Daoy (cell line): ENCODE results near the gene RRP36. TPM values are rescaled to one million over a fixed set of nuclear protein-coding genes. Genes with fewer than 3 reads are reported as not detected.
A peak's percentile ranks its signal among the peaks of the same experiment; 100 is the strongest.
"Not testable (repeated sequence)": the region's sequence is repeated elsewhere in the genome, so short reads cannot be mapped to it uniquely, and the experiment has no call there.

ENCODE experiments used
- DNase-seq: peaks from one replicate; pipeline ENCODE4 v3.0.0-alpha.2; 2015; ENCODE audit warnings: low read depth
- total RNA-seq: library from RNA; depleted of rRNA; stranded (reverse); fragments of >200 nt; shearing (Covaris generic); gene quantifications from 2 replicates; pipeline ENCODE4 v1.2.3, GENCODE V29; 2014

Gene RRP36
- total RNA-seq, 1 experiment from 2014 or later = 208 TPM

DNA sequence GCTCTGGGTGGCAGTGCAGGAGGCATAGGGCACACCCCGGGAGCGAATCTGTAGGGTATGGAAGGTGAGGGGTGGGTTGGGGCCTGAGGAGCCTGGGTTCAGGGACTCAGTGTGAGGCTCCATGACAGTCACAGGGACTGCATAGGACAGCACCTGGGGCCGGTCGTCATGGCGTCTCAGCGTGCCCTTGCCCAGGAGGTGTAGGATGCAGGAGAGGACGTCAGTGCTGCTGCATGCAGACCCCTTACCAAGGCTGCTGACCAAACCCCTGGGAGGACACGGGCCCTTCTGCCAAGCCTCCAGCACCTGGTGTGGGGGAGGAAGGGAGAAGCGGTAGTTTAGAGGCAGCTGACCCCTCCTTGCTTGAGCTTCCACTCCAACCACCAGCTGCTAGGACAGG lies 16.3 kb downstream of the RRP36 start:
- DNase-seq = no peak

GRCh38 chr6:43038727-43039126 lies 17.3 kb downstream of the RRP36 start:
- no peak for DNase-seq

DNA sequence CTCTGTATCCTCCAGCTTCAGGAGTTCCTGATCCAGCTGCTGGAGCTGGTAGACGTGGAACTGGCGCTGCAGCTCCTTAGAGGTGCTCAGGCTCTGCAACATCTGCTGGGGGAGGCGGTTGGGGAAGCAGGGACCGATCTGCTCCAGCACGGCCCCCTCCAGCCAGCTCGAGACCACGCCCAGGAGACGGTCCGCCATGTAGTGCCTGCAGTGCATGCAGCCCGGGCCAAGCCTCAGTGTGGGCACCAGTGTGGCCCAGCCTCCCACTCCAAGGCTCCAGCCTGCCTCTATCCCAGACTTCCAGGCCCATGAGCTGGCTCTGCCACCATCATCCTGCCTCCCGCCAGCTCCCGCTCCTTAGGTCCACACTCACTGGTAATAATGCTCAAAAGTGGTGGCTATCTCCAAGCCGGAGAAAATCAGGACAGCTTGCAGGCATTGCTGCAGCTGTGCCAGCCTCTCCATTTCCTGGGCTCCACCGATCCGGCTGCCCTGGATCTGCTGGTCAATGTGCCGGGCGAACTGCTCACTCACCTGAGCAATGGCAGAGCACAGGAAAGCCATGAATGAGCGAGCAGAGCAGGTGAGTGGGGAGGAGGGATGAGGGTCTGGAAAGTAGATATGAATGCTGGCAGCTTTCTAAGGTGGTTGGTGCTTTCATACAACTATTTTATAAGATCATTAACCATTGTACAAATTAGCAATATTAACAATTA lies 19.3 kb downstream of the RRP36 start:
- no peak for DNase-seq

DNA sequence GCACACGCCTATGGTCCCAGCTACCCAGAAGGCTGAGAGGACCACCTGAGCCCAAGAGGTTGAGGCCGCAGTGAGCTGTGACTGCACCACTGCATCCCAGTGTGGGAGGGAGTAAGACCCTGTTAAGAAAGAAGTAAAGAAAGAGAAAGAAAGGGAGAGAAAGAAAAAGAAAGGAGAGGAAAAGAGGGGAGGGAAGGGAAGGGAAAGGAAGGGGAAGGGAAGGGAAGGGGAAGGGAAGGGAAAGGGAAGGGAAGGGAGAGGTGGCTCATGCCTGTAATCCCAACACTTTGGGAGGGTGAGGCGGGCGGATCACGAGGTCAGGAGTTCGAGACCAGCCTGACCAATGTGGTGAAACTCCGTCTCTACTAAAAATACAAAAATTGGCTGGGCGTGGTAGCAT lies 20.1 kb downstream of the RRP36 start:
- not testable (repeated sequence) for DNase-seq

GRCh38 chr6:43043310-43043709 lies 21.9 kb downstream of the RRP36 start:
- no peak for DNase-seq

GRCh38 chr6:43045371-43045930 lies 24.0 kb downstream of the RRP36 start:
- DNase-seq = no peak

- DNase-seq = no peak
These were observed 26.6 kb downstream of the RRP36 start for GRCh38 chr6:43047998-43048397.

- no peak for DNase-seq
These were observed 29.6 kb downstream of the RRP36 start for GRCh38 chr6:43050981-43051380.

DNA sequence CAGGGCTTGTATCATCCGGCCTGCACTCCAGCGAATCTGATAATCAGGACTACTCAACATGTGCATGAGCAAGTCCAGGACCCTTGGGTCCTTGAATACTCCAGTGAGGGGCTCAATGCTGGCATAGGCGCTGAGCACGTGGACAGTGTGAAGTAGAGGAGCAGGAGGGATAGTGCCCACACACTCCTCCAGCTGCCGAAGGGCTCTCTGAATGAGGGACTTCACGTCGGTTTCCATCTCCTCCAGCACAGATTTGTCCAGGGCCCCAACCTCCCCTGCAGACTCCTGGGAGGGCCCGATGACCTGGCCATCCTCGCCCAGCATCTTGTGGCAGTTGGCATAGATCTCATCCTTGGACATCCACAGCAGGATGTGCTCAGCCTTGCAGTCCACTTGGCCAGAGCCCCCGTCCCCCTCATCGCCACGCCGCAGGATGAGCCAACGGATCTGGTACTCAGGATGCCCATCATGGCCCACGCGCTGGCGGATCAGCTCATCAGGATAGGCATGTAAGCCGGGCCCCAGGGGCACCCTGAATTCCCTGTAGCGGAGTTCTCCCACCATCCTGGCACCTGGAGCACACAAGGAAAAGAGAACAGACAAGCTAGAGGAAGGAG lies 30.9 kb downstream of the RRP36 start:
- DNase-seq = no peak

DNA sequence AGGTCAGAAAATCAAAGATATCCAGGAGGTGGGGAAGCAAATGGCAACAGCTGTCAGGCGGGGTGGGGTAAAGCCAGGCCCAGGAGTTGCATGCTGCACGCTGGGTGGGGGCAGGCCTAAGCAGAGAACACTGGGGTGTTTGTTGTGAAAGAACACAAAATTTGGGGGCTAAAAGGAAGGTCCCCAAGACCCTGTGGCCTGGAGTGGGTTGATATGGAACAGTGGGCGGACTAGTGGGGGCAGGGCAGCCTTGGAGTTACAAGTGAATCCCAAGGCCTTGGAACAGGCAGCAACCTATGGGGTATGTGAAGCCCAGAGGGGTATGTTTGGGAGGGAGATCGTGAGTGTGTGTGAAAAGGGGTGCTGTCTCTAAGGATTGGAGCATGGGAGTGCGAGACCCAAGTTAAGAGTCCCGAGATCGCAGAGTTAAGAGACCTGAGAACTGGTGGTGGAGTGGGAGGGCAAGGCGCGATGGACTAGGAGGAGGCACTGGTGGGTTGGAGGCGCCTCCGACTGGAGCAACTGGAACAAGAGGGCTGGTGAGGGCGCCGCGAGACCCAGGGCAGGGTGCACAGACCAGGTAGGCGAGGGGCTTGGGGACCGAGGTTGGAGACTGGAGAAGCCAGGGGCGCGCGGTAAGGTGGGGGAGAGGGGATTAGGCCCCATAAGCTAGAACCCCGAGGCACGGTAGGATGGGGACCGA lies 31.6 kb downstream of the RRP36 start:
- DNase-seq = peak; percentile 41

DNA sequence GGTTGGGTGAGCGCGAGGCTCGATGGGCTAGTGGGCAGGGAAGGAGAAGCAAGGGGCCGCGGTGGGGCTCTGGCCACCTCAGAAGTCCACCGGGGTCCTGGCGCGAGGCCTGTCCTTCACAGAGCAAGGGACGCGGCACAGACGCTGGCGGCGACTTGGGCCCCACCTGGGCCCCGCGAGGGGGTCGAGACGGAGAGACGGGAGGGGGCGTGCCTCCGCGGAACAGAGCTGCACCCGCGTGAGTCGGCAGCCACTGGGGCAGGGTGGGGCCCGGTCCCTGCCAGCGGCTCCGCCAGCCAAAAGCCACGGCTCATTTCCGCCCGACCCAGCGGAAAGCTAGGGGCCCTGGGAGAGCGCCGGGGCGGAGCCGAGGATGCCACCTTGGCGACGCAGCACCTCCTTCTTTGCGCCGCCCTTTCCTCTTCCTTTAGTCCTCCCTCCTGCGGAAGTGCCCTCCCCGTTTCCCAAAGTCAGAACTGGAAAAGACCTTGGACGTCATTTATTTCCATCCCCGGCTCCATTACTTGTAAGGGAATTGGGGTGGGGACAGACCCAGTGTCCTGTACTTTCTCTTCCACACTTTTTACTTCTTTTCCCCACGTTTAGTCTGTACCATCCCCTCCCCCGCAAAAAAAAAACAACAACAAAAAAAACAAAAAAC lies 32.3 kb downstream of the RRP36 start, which contains the start of gene CUL7:
TSS of gene CUL7 (minus strand) at position 307 of the 661 bp plus-strand sequence. CDS start 1,063 bp downstream, outside the sequence.
- DNase-seq = peak; percentile 99

GRCh38 chr6:43054206-43054943 lies 33.0 kb downstream of the RRP36 start:
- DNase-seq = no peak

DNA sequence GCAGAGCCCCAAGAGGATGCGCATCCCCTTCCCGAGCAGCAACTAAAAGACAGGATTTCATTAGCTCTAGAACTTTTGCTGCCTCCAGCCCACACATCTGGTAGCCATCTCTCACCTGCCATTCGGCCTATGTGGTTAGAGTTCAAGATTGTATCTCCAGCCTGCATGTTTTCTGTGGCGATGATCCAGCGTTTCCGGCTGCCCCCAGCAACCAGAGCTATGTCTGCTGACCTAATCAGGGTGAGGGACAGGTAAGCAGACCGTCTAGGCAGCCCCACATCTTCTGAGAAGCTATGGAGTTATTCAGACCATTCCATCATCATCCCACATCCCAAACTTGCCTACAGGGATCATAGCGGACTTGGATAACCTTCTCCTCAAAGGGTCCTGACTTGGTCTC lies 34.5 kb downstream of the RRP36 start:
- no peak for DNase-seq

GRCh38 chr6:43058531-43058930 lies 37.1 kb downstream of the RRP36 start:
- DNase-seq = no peak

GRCh38 chr6:43059168-43060033 lies 38.0 kb downstream of the RRP36 start, which contains the start of the genes KLC4 and MRPL2:
KLC4 (plus strand) TSS chr6:43059631; CDS start chr6:43061336, 1,705 bp downstream.
MRPL2 (minus strand) TSS chr6:43059434; CDS start chr6:43059381, 53 bp downstream.
- DNase-seq = peak; percentile 99

DNA sequence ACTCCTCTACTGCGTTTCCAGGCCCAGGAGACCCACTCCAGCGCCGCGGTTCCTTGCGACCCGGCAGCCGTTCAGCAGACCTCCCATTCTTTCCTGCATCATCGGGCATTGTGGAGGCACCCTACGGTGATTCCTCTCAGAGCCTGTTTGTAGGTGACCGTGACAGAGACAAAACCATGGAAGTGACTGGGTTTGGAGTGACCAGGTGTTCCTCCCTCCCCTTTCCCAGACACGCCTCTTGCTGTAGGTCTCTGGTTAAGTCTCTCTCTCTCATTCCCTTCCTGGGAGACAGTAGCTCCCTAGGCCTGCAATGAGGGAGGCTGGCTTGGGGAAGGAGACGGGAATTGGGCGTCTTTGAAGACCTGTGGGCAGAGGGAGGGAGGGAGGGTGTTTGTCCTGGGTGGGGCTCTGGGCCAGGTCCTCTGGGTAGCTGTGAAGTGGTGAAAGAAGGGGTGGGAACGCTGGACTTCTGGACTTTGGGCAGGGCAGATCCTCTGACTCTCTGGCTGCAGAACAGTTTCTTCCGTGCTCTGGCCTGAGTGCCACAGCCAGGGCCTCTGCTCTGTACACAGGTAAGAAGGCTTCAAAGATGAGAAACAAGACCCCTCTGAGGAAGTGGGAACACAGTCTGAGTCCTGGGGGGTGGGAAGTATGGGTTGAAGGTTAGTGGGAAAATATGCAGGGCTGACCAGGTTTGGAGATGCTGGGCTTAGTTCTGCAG lies 38.8 kb downstream of the RRP36 start:
- DNase-seq = peak; percentile 19

- no peak for DNase-seq
These were observed 39.6 kb downstream of the RRP36 start for GRCh38 chr6:43060755-43061633.

DNA sequence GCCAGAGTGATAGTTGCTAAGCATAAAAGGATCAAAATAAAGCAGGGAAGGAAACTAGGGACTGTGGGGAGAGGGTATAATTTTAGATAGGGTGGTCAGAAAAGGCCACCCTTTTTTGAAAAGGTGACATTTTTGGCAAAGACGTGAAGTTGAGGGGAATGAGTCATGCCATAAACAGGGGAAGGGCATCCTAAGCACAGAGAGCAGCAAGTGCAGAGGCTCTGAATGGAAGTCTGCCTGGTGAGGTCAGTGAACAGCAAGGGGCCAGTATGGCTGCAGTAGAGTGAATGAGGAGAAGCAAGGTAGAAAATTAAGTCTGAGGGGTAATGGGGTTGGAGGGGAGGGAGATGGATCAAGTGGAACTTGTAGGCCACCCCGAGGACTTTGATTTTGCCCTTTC lies 40.4 kb downstream of the RRP36 start:
- DNase-seq = no peak
